HepG2 (cell line): Measurements from ENCODE around the gene AEBP1. TPM values are rescaled to one million over a fixed set of nuclear protein-coding genes. Genes with fewer than 3 reads are reported as not detected.

ENCODE experiments used
- ATF7 ChIP-seq, 2 experiments: fragments of 450-650 bp in 1 of 2; sonication (generic) in 1 of 2; formaldehyde crosslinking in 1 of 2; IDR thresholded peaks; 2 replicates each; pipeline versions ENCODE4 v1.4.0 to v1.6.1; 2016 to 2020; ENCODE audit warnings: antibody characterized with exemption in 1 of 2, mild to moderate bottlenecking in 1 of 2, missing genetic modification reagents in 1 of 2
- BRD4 ChIP-seq: sonication (generic); formaldehyde crosslinking; IDR thresholded peaks from 2 replicates; pipeline ENCODE4 v1.4.0; 2020; ENCODE audit warnings: missing genetic modification reagents
- FIP1L1 ChIP-seq: fragments of 200-400 bp; formaldehyde crosslinking; IDR thresholded peaks from 2 replicates; pipeline ENCODE4 v1.6.1; 2018; ENCODE audit warnings: low read depth, mild to moderate bottlenecking, low read length, moderate library complexity, borderline replicate concordance; ENCODE audit not compliant: insufficient read depth
- MATR3 ChIP-seq: sonication (generic); formaldehyde crosslinking; IDR thresholded peaks from 2 replicates; pipeline ENCODE4 v1.4.0; 2020; ENCODE audit warnings: missing genetic modification reagents
- MAX ChIP-seq: IDR thresholded peaks from 2 replicates; pipeline ENCODE4 v1.6.1; 2012; ENCODE audit warnings: inconsistent platforms
- NFRKB ChIP-seq: fragments of 450-650 bp; IDR thresholded peaks from 2 replicates; pipeline ENCODE4 v1.6.1; 2017
- RBM39 ChIP-seq: fragments of 200-400 bp; formaldehyde crosslinking; IDR thresholded peaks from one replicate; pipeline ENCODE4 v1.6.1; 2018; ENCODE audit warnings: antibody characterized with exemption, mild to moderate bottlenecking, low read depth, low read length; ENCODE audit not compliant: poor library complexity, severe bottlenecking
- RXRA ChIP-seq: sonication (generic); formaldehyde crosslinking; IDR thresholded peaks from 2 replicates; pipeline ENCODE4 v1.5.1; 2020; ENCODE audit warnings: missing genetic modification reagents
- SNAI1 ChIP-seq: sonication (generic); formaldehyde crosslinking; IDR thresholded peaks from 2 replicates; pipeline ENCODE4 v1.5.0; 2020; ENCODE audit warnings: mild to moderate bottlenecking, missing genetic modification reagents, borderline replicate concordance
- XBP1 ChIP-seq: sonication (generic); formaldehyde crosslinking; IDR thresholded peaks from 2 replicates; pipeline ENCODE4 v1.5.0; 2020; ENCODE audit warnings: missing genetic modification reagents
- ZFP36 ChIP-seq: fragments of 150-350 bp; IDR thresholded peaks from 2 replicates; pipeline ENCODE4 v1.6.1; 2018; ENCODE audit warnings: borderline replicate concordance, low read length, low read depth; ENCODE audit not compliant: partially characterized antibody
- ZNF382 ChIP-seq: sonication (generic); formaldehyde crosslinking; IDR thresholded peaks from 2 replicates; pipeline ENCODE4 v1.5.0; 2020; ENCODE audit warnings: missing genetic modification reagents, mild to moderate bottlenecking, borderline replicate concordance
- ZNF597 ChIP-seq: sonication (generic); formaldehyde crosslinking; IDR thresholded peaks from 2 replicates; pipeline ENCODE4 v1.5.0; 2020; ENCODE audit warnings: missing genetic modification reagents
- ZNF629 ChIP-seq: sonication (generic); formaldehyde crosslinking; conservative IDR thresholded peaks from 2 replicates; pipeline ENCODE4 v1.5.0; 2020; ENCODE audit warnings: missing genetic modification reagents
- ZNF878 ChIP-seq: sonication (generic); formaldehyde crosslinking; IDR thresholded peaks from 2 replicates; pipeline ENCODE4 v1.8.1; 2023; ENCODE audit warnings: mild to moderate bottlenecking, missing genetic modification reagents, moderate library complexity
- ZSCAN20 ChIP-seq: sonication (generic); formaldehyde crosslinking; IDR thresholded peaks from 2 replicates; pipeline ENCODE4 v1.4.0; 2020; ENCODE audit warnings: missing genetic modification reagents, mild to moderate bottlenecking, borderline replicate concordance
- polyA plus RNA-seq, 8 experiments: library from polyadenylated mRNA; depleted of rRNA in 3 of 8; stranded (reverse) in 7 of 8; unstranded in 1 of 8; fragments of >200 nt; fragmentation: Illumina TruSeq in 4 of 8; extraction: Trizol in 4 of 8; gene quantifications; 2 replicates each; pipeline versions ENCODE4 v1.2.1 to v1.2.3, GENCODE V29; 2011 to 2016; ENCODE audit warnings: low read depth in 4 of 8, missing spikeins in 1 of 8, mixed read lengths in 1 of 8; ENCODE audit not compliant: insufficient read depth in 1 of 8
- total RNA-seq, 5 experiments: library from RNA; depleted of rRNA; stranded (reverse); fragments of >200 nt; fragmentation: Illumina TruSeq; extraction: Trizol; gene quantifications; 2 replicates each; pipeline ENCODE4 v1.2.3, GENCODE V29; 2016; ENCODE audit warnings: low read depth in 1 of 5
- TF ChIP-seq, protein P1 (sequence below): sonication (generic); formaldehyde crosslinking; IDR thresholded peaks from 2 replicates; pipeline ENCODE4 v1.8.0; 2022; ENCODE audit warnings: mild to moderate bottlenecking, missing genetic modification reagents, borderline replicate concordance
- TF ChIP-seq, protein P2 (sequence below): sonication (generic); formaldehyde crosslinking; IDR thresholded peaks from 2 replicates; pipeline ENCODE4 v1.4.0; 2020; ENCODE audit warnings: low read depth, mild to moderate bottlenecking, missing genetic modification reagents
- TF ChIP-seq, protein P3 (sequence below): sonication (generic); formaldehyde crosslinking; IDR thresholded peaks from 2 replicates; pipeline ENCODE4 v1.4.0; 2020; ENCODE audit warnings: mild to moderate bottlenecking, missing genetic modification reagents
- TF ChIP-seq, protein P4 (sequence below): sonication (generic); IDR thresholded peaks from 2 replicates; pipeline ENCODE4 v1.6.1; 2016; ENCODE audit warnings: low read depth, borderline replicate concordance
- TF ChIP-seq, protein P5 (sequence below): sonication (generic); formaldehyde crosslinking; IDR thresholded peaks from 2 replicates; pipeline ENCODE4 v1.5.0; 2020; ENCODE audit warnings: mild to moderate bottlenecking, missing genetic modification reagents, moderate library complexity

Gene AEBP1
- total and polyA plus RNA-seq, 2 of the 13 experiments (the other 11 are each of a cell fraction or from before 2014, with no cell fraction given): 0.22 to 0.55 TPM

GRCh38 chr7:44123190-44124003 lies 19.3 kb downstream of the AEBP1 start, which contains the start of gene POLD2 (continued):
- TF ChIP-seq, protein P1, sequence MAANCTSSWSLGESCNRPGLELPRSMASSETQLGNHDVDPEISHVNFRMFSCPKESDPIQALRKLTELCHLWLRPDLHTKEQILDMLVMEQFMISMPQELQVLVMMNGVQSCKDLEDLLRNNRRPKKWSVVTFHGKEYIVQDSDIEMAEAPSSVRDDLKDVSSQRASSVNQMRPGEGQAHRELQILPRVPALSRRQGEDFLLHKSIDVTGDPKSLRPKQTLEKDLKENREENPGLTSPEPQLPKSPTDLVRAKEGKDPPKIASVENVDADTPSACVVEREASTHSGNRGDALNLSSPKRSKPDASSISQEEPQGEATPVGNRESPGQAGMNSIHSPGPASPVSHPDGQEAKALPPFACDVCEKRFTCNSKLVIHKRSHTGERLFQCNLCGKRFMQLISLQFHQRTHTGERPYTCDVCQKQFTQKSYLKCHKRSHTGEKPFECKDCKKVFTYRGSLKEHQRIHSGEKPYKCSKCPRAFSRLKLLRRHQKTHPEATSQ (CRISPR knock-in tag): no peak
- TF ChIP-seq RBM39: no peak
- TF ChIP-seq, protein P2, sequence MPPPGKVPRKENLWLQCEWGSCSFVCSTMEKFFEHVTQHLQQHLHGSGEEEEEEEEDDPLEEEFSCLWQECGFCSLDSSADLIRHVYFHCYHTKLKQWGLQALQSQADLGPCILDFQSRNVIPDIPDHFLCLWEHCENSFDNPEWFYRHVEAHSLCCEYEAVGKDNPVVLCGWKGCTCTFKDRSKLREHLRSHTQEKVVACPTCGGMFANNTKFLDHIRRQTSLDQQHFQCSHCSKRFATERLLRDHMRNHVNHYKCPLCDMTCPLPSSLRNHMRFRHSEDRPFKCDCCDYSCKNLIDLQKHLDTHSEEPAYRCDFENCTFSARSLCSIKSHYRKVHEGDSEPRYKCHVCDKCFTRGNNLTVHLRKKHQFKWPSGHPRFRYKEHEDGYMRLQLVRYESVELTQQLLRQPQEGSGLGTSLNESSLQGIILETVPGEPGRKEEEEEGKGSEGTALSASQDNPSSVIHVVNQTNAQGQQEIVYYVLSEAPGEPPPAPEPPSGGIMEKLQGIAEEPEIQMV (CRISPR knock-in tag): 0 out of 2 replicates have a peak, but pooled peaks have one; percentile 51
- 0 out of 2 replicates have a peak, but pooled peaks have one; percentile 47 for TF ChIP-seq ZNF878 (CRISPR knock-in tag)
- no peak for TF ChIP-seq ZNF382
- no peak for TF ChIP-seq ATF7 (IDR thresholded peaks at IDR 0.05)
- TF ChIP-seq ATF7 (CRISPR knock-in tag; IDR thresholded peaks at IDR 0.05): no peak
- TF ChIP-seq XBP1 (CRISPR knock-in tag): no peak
- TF ChIP-seq ZNF629 (CRISPR knock-in tag): no peak
- peak; percentile 80 for TF ChIP-seq RXRA
- TF ChIP-seq, protein P3, sequence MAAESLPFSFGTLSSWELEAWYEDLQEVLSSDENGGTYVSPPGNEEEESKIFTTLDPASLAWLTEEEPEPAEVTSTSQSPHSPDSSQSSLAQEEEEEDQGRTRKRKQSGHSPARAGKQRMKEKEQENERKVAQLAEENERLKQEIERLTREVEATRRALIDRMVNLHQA: no peak
- no peak for TF ChIP-seq SNAI1
- TF ChIP-seq MAX: peak; percentile 93
- TF ChIP-seq, protein P4, sequence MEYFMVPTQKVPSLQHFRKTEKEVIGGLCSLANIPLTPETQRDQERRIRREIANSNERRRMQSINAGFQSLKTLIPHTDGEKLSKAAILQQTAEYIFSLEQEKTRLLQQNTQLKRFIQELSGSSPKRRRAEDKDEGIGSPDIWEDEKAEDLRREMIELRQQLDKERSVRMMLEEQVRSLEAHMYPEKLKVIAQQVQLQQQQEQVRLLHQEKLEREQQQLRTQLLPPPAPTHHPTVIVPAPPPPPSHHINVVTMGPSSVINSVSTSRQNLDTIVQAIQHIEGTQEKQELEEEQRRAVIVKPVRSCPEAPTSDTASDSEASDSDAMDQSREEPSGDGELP: peak; percentile 50; the same call in 1 of the 2 replicates
- TF ChIP-seq ZSCAN20 (CRISPR knock-in tag): no peak; the same call in 1 of the 2 replicates
- TF ChIP-seq, protein P5, sequence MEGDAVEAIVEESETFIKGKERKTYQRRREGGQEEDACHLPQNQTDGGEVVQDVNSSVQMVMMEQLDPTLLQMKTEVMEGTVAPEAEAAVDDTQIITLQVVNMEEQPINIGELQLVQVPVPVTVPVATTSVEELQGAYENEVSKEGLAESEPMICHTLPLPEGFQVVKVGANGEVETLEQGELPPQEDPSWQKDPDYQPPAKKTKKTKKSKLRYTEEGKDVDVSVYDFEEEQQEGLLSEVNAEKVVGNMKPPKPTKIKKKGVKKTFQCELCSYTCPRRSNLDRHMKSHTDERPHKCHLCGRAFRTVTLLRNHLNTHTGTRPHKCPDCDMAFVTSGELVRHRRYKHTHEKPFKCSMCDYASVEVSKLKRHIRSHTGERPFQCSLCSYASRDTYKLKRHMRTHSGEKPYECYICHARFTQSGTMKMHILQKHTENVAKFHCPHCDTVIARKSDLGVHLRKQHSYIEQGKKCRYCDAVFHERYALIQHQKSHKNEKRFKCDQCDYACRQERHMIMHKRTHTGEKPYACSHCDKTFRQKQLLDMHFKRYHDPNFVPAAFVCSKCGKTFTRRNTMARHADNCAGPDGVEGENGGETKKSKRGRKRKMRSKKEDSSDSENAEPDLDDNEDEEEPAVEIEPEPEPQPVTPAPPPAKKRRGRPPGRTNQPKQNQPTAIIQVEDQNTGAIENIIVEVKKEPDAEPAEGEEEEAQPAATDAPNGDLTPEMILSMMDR (CRISPR knock-in tag): 0 out of 2 replicates have a peak, but pooled peaks have one; percentile 4
- no peak for TF ChIP-seq MATR3 (CRISPR knock-in tag)
- TF ChIP-seq ZFP36: no peak
- TF ChIP-seq ZNF597: no peak
- no peak for TF ChIP-seq FIP1L1
- no peak for TF ChIP-seq NFRKB
- no peak for TF ChIP-seq BRD4 (CRISPR knock-in tag)
